GM12864 (cell line): Measurements from ENCODE around the gene SNX32.
"Not testable (repeated sequence)": the region's sequence is repeated elsewhere in the genome, so short reads cannot be mapped to it uniquely, and the experiment has no call there.

Experiments used
- DNase-seq: peaks from one replicate; pipeline ENCODE4 v3.0.0-alpha.2; 2011; ENCODE audit warnings: low read depth
- H3K4me3 ChIP-seq: 2 replicates; pipeline ENCODE4 v1.5.1; 2011; ENCODE audit warnings: mild to moderate bottlenecking, low read depth, low read length, control low read depth
- CTCF ChIP-seq: IDR thresholded peaks from 2 replicates; pipeline ENCODE4 v1.5.1; 2011; ENCODE audit warnings: low read depth, mild to moderate bottlenecking, moderate library complexity, low read length, control low read depth, inconsistent platforms; ENCODE audit errors: missing control alignments

SNX32 gene

GRCh38 chr11:65834202-65834601 lies 439 bp downstream of the SNX32 start:
- no peak for DNase-seq
- TF ChIP-seq CTCF, result no peak
- peak overlapping the region; percentile 33 for H3K4me3 ChIP-seq

- no peak for TF ChIP-seq CTCF
- no peak overlapping the region for H3K4me3 ChIP-seq
- no peak for DNase-seq
Observed at GRCh38 chr11:65842144-65842543, 8.4 kb downstream of the SNX32 start.

GRCh38 chr11:65843811-65844210 lies 10.0 kb downstream of the SNX32 start:
- no peak overlapping the region for H3K4me3 ChIP-seq
- TF ChIP-seq CTCF, result no peak
- no peak for DNase-seq

- TF ChIP-seq CTCF, result no peak
- DNase-seq, result no peak
- no peak overlapping the region for H3K4me3 ChIP-seq
Observed at GRCh38 chr11:65844231-65844872, 10.6 kb downstream of the SNX32 start.

- DNase-seq, result no peak
- H3K4me3 ChIP-seq, result no peak overlapping the region
- no peak for TF ChIP-seq CTCF
Observed at GRCh38 chr11:65847746-65848145, 14.0 kb downstream of the SNX32 start.

- DNase-seq, H3K4me3 ChIP-seq: not testable (repeated sequence)
Observed at GRCh38 chr11:65848693-65849092, 14.9 kb downstream of the SNX32 start.

- no peak overlapping the region for H3K4me3 ChIP-seq
- no peak for TF ChIP-seq CTCF
- no peak for DNase-seq
Observed at GRCh38 chr11:65849366-65849765, 15.6 kb downstream of the SNX32 start.

- no peak overlapping the region for H3K4me3 ChIP-seq
- DNase-seq, result no peak
Observed at GRCh38 chr11:65849771-65850216, 16.0 kb downstream of the SNX32 start.

More at GRCh38 chr11:65849771-65850216, 16.0 kb downstream of the SNX32 start:
- TF ChIP-seq CTCF, result no peak
